K562 treated with DMSO at 1 percent for 48 hours (cell line): ENCODE measurements around the gene N4BP3. TPM values are rescaled to one million over a fixed set of nuclear protein-coding genes. Genes with fewer than 3 reads are reported as not detected.

Experiments used
- total RNA-seq: library from RNA; unstranded; fragments of 300-600 nt; gene quantifications from 2 replicates; pipeline ENCODE4 v1.2.3, GENCODE V29; 2022; ENCODE audit warnings: low replicate concordance; ENCODE audit errors: extremely low read depth

The N4BP3 gene
- not detected in 2 replicates for total RNA-seq

GRCh38 chr5:178113141-178113787 lies at the start of gene N4BP3:
N4BP3 (plus strand) TSS chr5:178113532; CDS start chr5:178119584, 6,052 bp downstream.

GRCh38 chr5:178130576-178131445 lies 17.5 kb downstream of the N4BP3 start, which contains the start of gene RMND5B:
RMND5B (plus strand) TSS chr5:178131014; CDS start chr5:178138120, 7,106 bp downstream.

GRCh38 chr5:178153530-178154340 lies 40.4 kb downstream of the N4BP3 start, which contains the start of gene NHP2:
NHP2 (minus strand) TSS chr5:178153885; CDS start chr5:178153817, 68 bp downstream.

Other genes starting within 250 kb of the N4BP3 start
- not detected in 2 replicates for gene PROP1, start 117.3 kb upstream of the N4BP3 start, total RNA-seq
- not detected in 2 replicates for gene RMND5B, start 17.5 kb downstream of the N4BP3 start, total RNA-seq
- not detected in 2 replicates for gene NHP2, start 40.4 kb downstream of the N4BP3 start, total RNA-seq
- not detected in 2 replicates for gene GMCL2, start 73.8 kb downstream of the N4BP3 start, total RNA-seq
- not detected in 2 replicates for gene HNRNPAB, start 91.0 kb downstream of the N4BP3 start, total RNA-seq
- gene PHYKPL, start 119.3 kb downstream of the N4BP3 start, total RNA-seq, result not detected in 2 replicates